Activated CD8-positive, alpha-beta memory T cell treated with anti-CD3 and anti-CD28 coated beads, Interleukin-2, amount 50 U/mL, for 24 hours (primary cell): Measurements from ENCODE around the gene CREG1.
A peak's percentile ranks its signal among the peaks of the same experiment; 100 is the strongest.
"Not testable (repeated sequence)": the region's sequence is repeated elsewhere in the genome, so short reads cannot be mapped to it uniquely, and the experiment has no call there.

Experiments used
- DNase-seq: peaks from one replicate; pipeline ENCODE4 v3.0.0-alpha.2; 2020; ENCODE audit errors: extremely low read depth

The CREG1 gene

GRCh38 chr1:167564612-167565270 is 11.2 kb upstream of the CREG1 start:
- no peak for DNase-seq

- DNase-seq = no peak
Measured at GRCh38 chr1:167563579-167564246, 10.2 kb upstream of the CREG1 start.

GRCh38 chr1:167562702-167563101 is 9.1 kb upstream of the CREG1 start:
- no peak for DNase-seq

GRCh38 chr1:167561753-167562152 is 8.2 kb upstream of the CREG1 start:
- DNase-seq = no peak

- DNase-seq = peak; percentile 50
Measured at GRCh38 chr1:167555971-167556714, 2.6 kb upstream of the CREG1 start.

GRCh38 chr1:167555072-167555471 is 1.5 kb upstream of the CREG1 start:
- DNase-seq = not testable (repeated sequence)

GRCh38 chr1:167554028-167554779 is 642 bp upstream of the CREG1 start:
- no peak for DNase-seq

- DNase-seq = no peak
Measured at GRCh38 chr1:167551362-167551761, 2.2 kb downstream of the CREG1 start.

- DNase-seq = no peak
Measured at GRCh38 chr1:167548059-167548932, 5.3 kb downstream of the CREG1 start.

GRCh38 chr1:167546935-167547334 is 6.6 kb downstream of the CREG1 start:
- DNase-seq = no peak

- DNase-seq = no peak
Measured at GRCh38 chr1:167545349-167545748, 8.2 kb downstream of the CREG1 start.

- no peak for DNase-seq
Measured at GRCh38 chr1:167544447-167545093, 9.0 kb downstream of the CREG1 start.

GRCh38 chr1:167543199-167543990 is 10.2 kb downstream of the CREG1 start:
- no peak for DNase-seq

GRCh38 chr1:167542109-167543032 is 11.2 kb downstream of the CREG1 start:
- DNase-seq = no peak

- no peak for DNase-seq
Measured at GRCh38 chr1:167541610-167542009, 12.0 kb downstream of the CREG1 start.

GRCh38 chr1:167541003-167541402 is 12.6 kb downstream of the CREG1 start:
- DNase-seq = no peak

GRCh38 chr1:167538657-167539056 is 14.9 kb downstream of the CREG1 start:
- no peak for DNase-seq

GRCh38 chr1:167533851-167534300 is 19.7 kb downstream of the CREG1 start:
- no peak for DNase-seq
